ENCODE data around the gene CITED1. TPM values are rescaled to one million over a fixed set of nuclear protein-coding genes. Genes with fewer than 3 reads are reported as not detected.
A peak's percentile ranks its signal among the peaks of the same experiment; 100 is the strongest.

The CITED1 gene, protein sequence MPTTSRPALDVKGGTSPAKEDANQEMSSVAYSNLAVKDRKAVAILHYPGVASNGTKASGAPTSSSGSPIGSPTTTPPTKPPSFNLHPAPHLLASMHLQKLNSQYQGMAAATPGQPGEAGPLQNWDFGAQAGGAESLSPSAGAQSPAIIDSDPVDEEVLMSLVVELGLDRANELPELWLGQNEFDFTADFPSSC
- not detected for total RNA-seq

GRCh38 chrX:72305286-72306084 is at the start of gene CITED1:
CITED1 (minus strand) TSS chrX:72305914; CDS start chrX:72302869, 3,045 bp downstream.
- H3K27ac ChIP-seq = no peak within 1 kb of the TSS
- H3K9me3 ChIP-seq = no peaks in the 10 kb centered on the region
- TF ChIP-seq POLR2A (IDR thresholded peaks at IDR 0.05) (no peak), CTCF (IDR thresholded peaks at IDR 0.05) (no peak)
- H3K4me1 ChIP-seq = peaks cover 24% of the 10 kb centered on the region
- intact Hi-C loops (cut with DNase I) = no loop called here
- peak within 1 kb of the TSS; percentile 24 to 25 for H3K4me3 ChIP-seq
- no peaks in the 10 kb centered on the region for H3K27me3 ChIP-seq
- ATAC-seq = no peak
- peak in 1 of 4 donors; percentile 12 for DNase-seq
- no peaks in the 10 kb centered on the region for H3K36me3 ChIP-seq (replicated peaks in 1 of 2; ENCODE audit: insufficient read depth in 1 of 2, low read depth in 2 of 2)
- WGBS, 2 donors = 0 to 2% methylated on average over 3 to 39 of the region's 68 CpGs

GRCh38 chrX:72352786-72353185 is 47.1 kb upstream of the CITED1 start:
- Histone ChIP-seq H3K9me3 (no peaks in the 10 kb centered on the region), H3K4me1 (no peaks in the 10 kb centered on the region), H3K27ac (no peak overlapping the region), H3K4me3 (no peak overlapping the region), H3K36me3 (replicated peaks in 1 of 2; ENCODE audit: insufficient read depth in 1 of 2, low read depth in 2 of 2) (no peaks in the 10 kb centered on the region), H3K27me3 (no peaks in the 10 kb centered on the region)
- WGBS, 2 donors = 86 to 92% methylated on average over 3 of the region's 3 CpGs
- no peak for DNase-seq
- no peak for TF ChIP-seq CTCF (IDR thresholded peaks at IDR 0.05)
- TF ChIP-seq POLR2A (IDR thresholded peaks at IDR 0.05) = no peak
- no peak for ATAC-seq
- intact Hi-C loops (cut with DNase I) = no loop called here

DNA sequence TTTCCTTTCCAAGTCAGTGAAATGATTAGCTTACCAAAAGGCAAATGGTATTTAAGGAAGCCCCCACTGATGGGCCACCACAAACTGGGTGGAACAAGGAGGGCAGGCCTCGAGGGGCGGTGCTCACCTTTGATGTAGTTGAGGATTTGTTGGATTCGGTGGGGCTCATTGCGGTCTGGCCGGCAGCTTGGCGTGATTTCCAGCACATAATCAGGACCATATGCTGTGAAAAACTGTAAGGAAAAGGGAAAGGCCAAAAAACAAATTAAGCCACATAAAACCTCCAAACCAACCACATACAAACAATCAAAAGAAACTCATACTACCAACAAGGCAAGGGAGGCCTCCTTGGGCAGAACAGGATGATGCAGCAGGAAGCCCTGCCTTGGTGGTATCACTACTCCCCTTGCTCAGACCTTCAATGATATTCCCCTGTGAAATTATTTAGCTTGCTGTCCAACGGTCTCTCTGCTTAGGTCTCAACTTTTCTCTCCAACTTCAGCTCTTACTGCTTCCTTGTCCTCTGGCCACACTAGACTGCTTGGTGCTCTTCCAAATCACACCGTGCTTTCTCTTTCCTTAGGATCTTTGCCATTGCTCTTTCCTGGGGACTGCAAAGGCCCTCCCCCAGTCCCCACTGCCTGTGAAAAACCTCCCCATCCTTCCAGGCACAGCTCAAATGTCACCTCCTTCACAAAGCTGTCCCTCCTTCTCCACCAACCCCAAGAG is 46.1 kb upstream of the CITED1 start:
- TF ChIP-seq POLR2A (IDR thresholded peaks at IDR 0.05) = no peak
- no peak for TF ChIP-seq CTCF (IDR thresholded peaks at IDR 0.05)
- H3K4me3 ChIP-seq = no peak overlapping the region
- 74 to 89% methylated on average over 2 to 8 of the region's 8 CpGs for WGBS, 2 donors
- H3K4me1 ChIP-seq = no peaks in the 10 kb centered on the region
- intact Hi-C loops (cut with DNase I) = no loop called here
- ATAC-seq (no peak), DNase-seq (no peak)
- H3K36me3 ChIP-seq (replicated peaks in 1 of 2; ENCODE audit: insufficient read depth in 1 of 2, low read depth in 2 of 2) = no peaks in the 10 kb centered on the region
- H3K27ac ChIP-seq = no peak overlapping the region
- no peaks in the 10 kb centered on the region for H3K9me3 ChIP-seq
- no peaks in the 10 kb centered on the region for H3K27me3 ChIP-seq

- no peak for DNase-seq
- Histone ChIP-seq H3K4me1 (no peaks in the 10 kb centered on the region), H3K27me3 (no peaks in the 10 kb centered on the region), H3K36me3 (replicated peaks in 1 of 2; ENCODE audit: insufficient read depth in 1 of 2, low read depth in 2 of 2) (no peaks in the 10 kb centered on the region), H3K9me3 (no peaks in the 10 kb centered on the region), H3K27ac (no peak overlapping the region), H3K4me3 (no peak overlapping the region)
- TF ChIP-seq POLR2A (IDR thresholded peaks at IDR 0.05) (no peak), CTCF (IDR thresholded peaks at IDR 0.05) (no peak)
- WGBS, 2 donors = 90 to 92% methylated on average over 2 to 3 of the region's 3 CpGs
- intact Hi-C loops (cut with DNase I) = no loop called here
- no peak for ATAC-seq
Observed at GRCh38 chrX:72349190-72349589, 43.5 kb upstream of the CITED1 start.
